Measurements from ENCODE around the gene SERPINB5. TPM values are rescaled to one million over a fixed set of nuclear protein-coding genes. Genes with fewer than 3 reads are reported as not detected.

The SERPINB5 gene
- total RNA-seq, 2 donors from 2014 or later = 4.8 to 6.1 TPM

DNA sequence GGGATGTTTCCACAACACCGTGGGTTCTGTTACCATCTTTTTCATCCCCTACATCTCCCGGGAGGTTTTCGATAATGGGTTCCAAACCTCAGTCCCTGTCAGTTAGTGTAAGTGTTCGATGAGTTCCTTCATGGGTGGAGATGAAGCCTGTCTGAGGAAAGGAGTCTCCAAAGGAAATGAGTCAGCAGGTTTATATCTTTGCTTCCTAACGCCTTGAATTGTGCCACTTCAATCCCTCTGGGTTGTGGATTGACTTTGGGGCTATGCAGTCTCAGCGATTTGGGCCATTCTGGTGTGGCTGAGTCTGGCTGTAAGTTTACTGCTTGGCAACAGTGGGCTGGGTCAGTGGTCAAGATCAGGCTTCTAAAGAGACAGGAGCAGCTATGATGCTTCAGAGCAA, 1.2 kb downstream of the SERPINB5 start:
- Histone ChIP-seq H3K36me3 (no peaks in the 10 kb centered on the region), H3K27me3 (no peaks in the 10 kb centered on the region), H3K9me3 (no peaks in the 10 kb centered on the region), H3K9ac (ENCODE audit: low read depth in 2 of 2, low read length in 2 of 2) (no peak overlapping the region), H3K4me3 (no peak overlapping the region), H3K4me1 (no peaks in the 10 kb centered on the region), H3K27ac (no peak overlapping the region)
- DNase-seq = no peak
- TF ChIP-seq, protein P1, sequence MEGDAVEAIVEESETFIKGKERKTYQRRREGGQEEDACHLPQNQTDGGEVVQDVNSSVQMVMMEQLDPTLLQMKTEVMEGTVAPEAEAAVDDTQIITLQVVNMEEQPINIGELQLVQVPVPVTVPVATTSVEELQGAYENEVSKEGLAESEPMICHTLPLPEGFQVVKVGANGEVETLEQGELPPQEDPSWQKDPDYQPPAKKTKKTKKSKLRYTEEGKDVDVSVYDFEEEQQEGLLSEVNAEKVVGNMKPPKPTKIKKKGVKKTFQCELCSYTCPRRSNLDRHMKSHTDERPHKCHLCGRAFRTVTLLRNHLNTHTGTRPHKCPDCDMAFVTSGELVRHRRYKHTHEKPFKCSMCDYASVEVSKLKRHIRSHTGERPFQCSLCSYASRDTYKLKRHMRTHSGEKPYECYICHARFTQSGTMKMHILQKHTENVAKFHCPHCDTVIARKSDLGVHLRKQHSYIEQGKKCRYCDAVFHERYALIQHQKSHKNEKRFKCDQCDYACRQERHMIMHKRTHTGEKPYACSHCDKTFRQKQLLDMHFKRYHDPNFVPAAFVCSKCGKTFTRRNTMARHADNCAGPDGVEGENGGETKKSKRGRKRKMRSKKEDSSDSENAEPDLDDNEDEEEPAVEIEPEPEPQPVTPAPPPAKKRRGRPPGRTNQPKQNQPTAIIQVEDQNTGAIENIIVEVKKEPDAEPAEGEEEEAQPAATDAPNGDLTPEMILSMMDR (IDR thresholded peaks at IDR 0.05) = no peak
- intact Hi-C loops (cut with DNase I) = no loop called here

DNA sequence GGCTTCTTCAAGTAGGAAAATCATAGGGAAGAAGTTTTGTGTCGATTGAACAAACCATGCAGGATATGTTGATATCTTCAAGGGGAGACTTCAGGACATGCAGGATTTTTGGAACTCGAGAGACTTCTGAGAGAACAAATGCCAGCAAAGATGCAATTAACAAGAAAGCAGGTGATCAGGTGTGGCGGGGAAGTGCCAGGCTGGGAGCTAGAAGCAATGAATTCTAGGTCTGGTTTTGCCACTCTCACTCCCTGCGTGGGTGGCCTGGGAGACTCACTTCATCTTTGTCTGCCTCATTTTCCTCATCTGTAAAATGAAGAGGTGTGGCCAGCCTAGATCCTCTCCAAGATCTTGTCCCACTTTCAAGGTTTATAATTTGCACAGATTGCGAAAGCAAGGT, 3.1 kb downstream of the SERPINB5 start:
- Histone ChIP-seq H3K27me3 (no peaks in the 10 kb centered on the region), H3K36me3 (no peaks in the 10 kb centered on the region), H3K4me1 (no peaks in the 10 kb centered on the region), H3K9me3 (no peaks in the 10 kb centered on the region), H3K4me3 (no peak overlapping the region), H3K27ac (no peak overlapping the region), H3K9ac (ENCODE audit: low read depth in 2 of 2, low read length in 2 of 2) (no peak overlapping the region)
- TF ChIP-seq, protein P1 (IDR thresholded peaks at IDR 0.05) = no peak
- intact Hi-C loops (cut with DNase I) = no loop called here
- DNase-seq = no peak

DNA sequence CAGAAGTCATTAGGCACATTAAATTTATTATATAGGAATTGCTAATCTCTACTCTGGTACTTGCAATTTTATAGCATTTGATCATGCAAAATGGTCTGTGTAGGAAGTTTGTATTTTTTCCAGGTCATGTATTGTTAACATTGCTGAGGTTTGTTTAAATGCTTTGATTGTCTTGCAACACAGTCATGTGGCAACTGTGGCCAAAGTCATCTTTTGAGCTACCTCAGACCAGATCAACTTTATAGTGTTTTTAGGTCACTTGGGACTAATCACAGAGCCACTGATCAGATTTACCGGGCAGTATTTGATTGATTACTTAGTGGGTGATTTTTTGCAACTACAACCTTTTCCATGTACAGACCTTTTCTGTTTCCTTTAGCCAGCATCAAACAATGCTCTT, 3.7 kb downstream of the SERPINB5 start:
- Histone ChIP-seq H3K4me1 (no peaks in the 10 kb centered on the region), H3K27me3 (no peaks in the 10 kb centered on the region), H3K9me3 (no peaks in the 10 kb centered on the region), H3K4me3 (no peak overlapping the region), H3K9ac (ENCODE audit: low read depth in 2 of 2, low read length in 2 of 2) (no peak overlapping the region), H3K36me3 (no peaks in the 10 kb centered on the region), H3K27ac (no peak overlapping the region)
- DNase-seq = no peak
- TF ChIP-seq, protein P1 (IDR thresholded peaks at IDR 0.05) = no peak
- intact Hi-C loops (cut with DNase I) = no loop called here

DNA sequence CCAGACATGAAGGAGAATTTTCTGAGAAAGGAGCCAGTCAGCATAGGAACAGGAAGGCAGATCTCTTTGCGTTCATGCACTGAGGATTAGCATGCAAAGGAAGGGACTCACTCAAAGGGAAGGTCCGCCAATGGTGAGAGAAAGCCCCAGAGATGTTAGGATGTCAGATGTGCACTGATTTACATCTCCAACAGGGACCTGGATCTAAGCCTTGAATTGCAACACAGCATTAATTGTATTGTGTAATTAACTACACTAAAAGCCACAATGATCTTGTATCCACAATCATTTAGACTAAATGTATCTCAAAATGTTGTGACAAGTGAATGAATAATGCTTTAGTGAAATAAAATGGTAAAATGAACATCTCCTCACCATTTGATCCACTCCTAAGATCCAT, 4.2 kb downstream of the SERPINB5 start:
- Histone ChIP-seq H3K9ac (ENCODE audit: low read depth in 2 of 2, low read length in 2 of 2) (no peak overlapping the region), H3K4me3 (no peak overlapping the region), H3K36me3 (no peaks in the 10 kb centered on the region), H3K4me1 (no peaks in the 10 kb centered on the region), H3K27me3 (no peaks in the 10 kb centered on the region), H3K27ac (no peak overlapping the region), H3K9me3 (no peaks in the 10 kb centered on the region)
- TF ChIP-seq, protein P1 (IDR thresholded peaks at IDR 0.05) = no peak
- intact Hi-C loops (cut with DNase I) = no loop called here
- no peak for DNase-seq

DNA sequence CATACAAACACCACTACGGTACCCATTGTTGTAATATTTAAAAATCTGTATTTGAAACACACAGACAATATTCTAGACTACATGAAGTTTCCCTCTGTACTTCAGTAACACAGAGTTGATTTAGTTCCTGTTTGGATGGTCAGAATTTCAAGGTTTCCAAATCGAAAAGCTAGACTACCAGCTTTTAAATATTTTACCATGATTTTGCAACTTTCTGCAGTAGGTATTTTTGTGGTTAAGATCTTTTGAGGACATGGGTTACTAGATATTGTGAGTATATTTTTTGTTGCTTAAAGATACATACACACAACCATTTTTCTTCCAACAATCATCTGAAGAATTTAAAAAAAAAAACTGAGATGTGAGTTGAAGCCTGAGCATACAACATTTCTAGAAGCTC, 10.9 kb downstream of the SERPINB5 start:
- Histone ChIP-seq H3K27ac (no peak overlapping the region), H3K36me3 (no peaks in the 10 kb centered on the region), H3K9me3 (no peaks in the 10 kb centered on the region), H3K9ac (ENCODE audit: low read depth in 2 of 2, low read length in 2 of 2) (no peak overlapping the region), H3K4me3 (no peak overlapping the region), H3K4me1 (no peaks in the 10 kb centered on the region), H3K27me3 (no peaks in the 10 kb centered on the region)
- intact Hi-C loops (cut with DNase I) = no loop called here
- TF ChIP-seq, protein P1 (IDR thresholded peaks at IDR 0.05) = no peak
- no peak for DNase-seq

DNA sequence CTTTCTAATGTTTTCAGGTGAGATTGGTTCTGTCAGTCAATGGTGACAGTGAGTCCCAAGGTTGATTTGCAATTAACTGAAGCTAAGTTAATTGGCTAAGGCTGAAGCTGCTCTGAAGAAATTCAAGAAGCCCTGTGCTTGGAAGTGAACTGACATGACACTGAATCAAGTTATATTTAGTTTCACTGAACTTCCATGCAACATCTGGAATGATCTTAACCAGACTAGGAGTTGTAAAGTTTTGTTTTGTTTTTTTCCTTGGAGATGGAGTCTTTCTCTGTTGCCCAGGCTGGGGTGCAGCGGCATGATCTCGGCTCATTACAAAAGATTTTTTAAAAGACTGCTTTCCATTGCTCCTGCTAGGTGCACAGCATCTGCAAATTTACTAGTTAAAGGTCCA, 11.4 kb downstream of the SERPINB5 start:
- intact Hi-C loops (cut with DNase I) = no loop called here
- no peak for DNase-seq
- Histone ChIP-seq H3K4me3 (no peak overlapping the region), H3K9me3 (no peaks in the 10 kb centered on the region), H3K27ac (no peak overlapping the region), H3K9ac (ENCODE audit: low read depth in 2 of 2, low read length in 2 of 2) (no peak overlapping the region), H3K36me3 (no peaks in the 10 kb centered on the region), H3K4me1 (no peaks in the 10 kb centered on the region), H3K27me3 (no peaks in the 10 kb centered on the region)
- TF ChIP-seq, protein P1 (IDR thresholded peaks at IDR 0.05) = no peak
